CD4-positive, alpha-beta T cell (primary cell): ENCODE measurements around the gene TMEM108. TPM values are rescaled to one million over a fixed set of nuclear protein-coding genes. Genes with fewer than 3 reads are reported as not detected.

Experiments used
- ATAC-seq: fragments of 200-7000 bp; cut with Tn5 transposase; one replicate; pipeline ENCODE4 v1.10.0; 2022; ENCODE audit warnings: mild to moderate bottlenecking; ENCODE audit not compliant: poor library complexity
- CTCF ChIA-PET: fragments of 350-600 bp; sonication (Branson Sonifier 250); formaldehyde crosslinking; loops from one replicate; lab custom pipeline; 2021; ENCODE audit warnings: antibody characterized with exemption, inconsistent platforms; lab: Charles Lee
- POLR2A ChIA-PET: fragments of 350-600 bp; sonication (Branson Sonifier 250); formaldehyde crosslinking; loops from one replicate; lab custom pipeline; 2021; ENCODE audit warnings: antibody characterized with exemption, inconsistent platforms; lab: Charles Lee
- DNase-seq, 14 experiments: peaks; one replicate each; pipeline ENCODE4 v3.0.0-alpha.2; 2013 to 2020; ENCODE audit warnings: mixed read lengths in 2 of 14
- H3K27ac ChIP-seq, 2 donors: one replicate each; pipeline versions ENCODE4 v1.5.1 to v1.7.0; 2013; ENCODE audit warnings: low read length in 2 of 2, low read depth in 1 of 2, mild to moderate bottlenecking in 1 of 2
- H3K27me3 ChIP-seq, 2 experiments: 1 replicate in 1 of 2; 2 replicates in 1 of 2; pipeline versions ENCODE4 v1.6.1 to v1.7.0; 2013; ENCODE audit warnings: low read length in 2 of 2, control low read depth in 1 of 2, mild to moderate bottlenecking in 1 of 2, moderate library complexity in 1 of 2; ENCODE audit not compliant: insufficient read depth in 2 of 2, control insufficient read depth in 1 of 2
- H3K36me3 ChIP-seq: one replicate; pipeline ENCODE4 v1.6.1; 2013; ENCODE audit warnings: low read length, control low read depth; ENCODE audit not compliant: insufficient read depth
- H3K4me1 ChIP-seq: one replicate; pipeline ENCODE4 v1.6.1; 2013; ENCODE audit warnings: low read length, control low read depth; ENCODE audit not compliant: insufficient read depth
- H3K4me3 ChIP-seq: one replicate; pipeline ENCODE4 v1.5.1; 2013; ENCODE audit warnings: mild to moderate bottlenecking, low read length, moderate library complexity
- H3K9me3 ChIP-seq, 2 experiments: 1 replicate in 1 of 2; 2 replicates in 1 of 2; pipeline versions ENCODE4 v1.6.1 to v1.7.0; 2013; ENCODE audit warnings: low read length in 2 of 2, mild to moderate bottlenecking in 2 of 2, control low read depth in 1 of 2, moderate library complexity in 1 of 2; ENCODE audit not compliant: control insufficient read depth in 1 of 2, insufficient read depth in 1 of 2
- H3K27ac Mint-ChIP-seq: one replicate; pipeline ENCODE4 v1.8.0; 2020; ENCODE audit warnings: mixed read lengths
- H3K27me3 Mint-ChIP-seq: one replicate; pipeline ENCODE4 v1.8.0; 2021; ENCODE audit warnings: mixed read lengths
- H3K36me3 Mint-ChIP-seq: one replicate; pipeline ENCODE4 v1.8.0; 2021; ENCODE audit warnings: low read depth, mixed read lengths
- H3K4me1 Mint-ChIP-seq: one replicate; pipeline ENCODE4 v1.8.0; 2021; ENCODE audit warnings: low read depth, mixed read lengths
- H3K4me3 Mint-ChIP-seq: one replicate; pipeline ENCODE4 v1.8.0; 2020; ENCODE audit warnings: mild to moderate bottlenecking, mixed read lengths
- H3K9me3 Mint-ChIP-seq: one replicate; pipeline ENCODE4 v1.8.0; 2020; ENCODE audit warnings: mixed read lengths
- CTCF ChIP-seq: fragments of 200-600 bp; IDR thresholded peaks from one replicate; pipeline ENCODE4 v1.8.0; 2022; ENCODE audit warnings: antibody characterized with exemption, mild to moderate bottlenecking
- intact Hi-C, 2 experiments: fragments of 100-400 bp; cut with DNase I in 1 of 2; cut with micrococcal nuclease in 1 of 2; formaldehyde crosslinking; loops; one replicate each; pipeline versions ENCODE4 v1.15.1 to v1.9.0; 2023 to 2025; cut with DNase I, micrococcal nuclease
- total RNA-seq, 174 experiments: library from RNA in 2 of 174; stranded (reverse) in 2 of 174; gene quantifications; one replicate each; pipeline ENCODE4 v1.2.3 and lab custom pipeline; 2021 to 2026

The TMEM108 gene
- total RNA-seq, 2 experiments from 2014 or later: not detected

DNA sequence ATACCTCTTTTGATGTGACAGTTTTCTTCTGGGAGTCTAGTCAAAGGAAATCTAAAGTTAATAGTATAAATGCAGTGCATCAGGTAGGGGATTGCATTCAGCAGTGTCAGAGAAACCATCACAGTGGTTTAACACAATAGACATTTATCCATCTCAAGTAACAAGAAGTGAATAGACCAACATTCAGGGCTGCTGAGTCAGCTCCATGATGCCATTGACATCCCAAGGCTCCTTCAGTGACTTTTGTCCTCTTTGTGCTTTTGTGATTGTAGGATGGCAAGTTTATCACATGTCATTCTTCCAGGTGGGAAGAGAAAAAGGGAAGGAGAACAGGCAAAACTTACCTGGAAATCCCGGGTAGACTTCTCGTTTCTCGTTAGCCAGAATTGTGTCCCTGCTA lies 158.3 kb downstream of the TMEM108 start:
- Histone ChIP-seq H3K4me1 (no peaks in the 10 kb centered on the region), H3K27ac (no peak overlapping the region), H3K9me3 (no peaks in the 10 kb centered on the region), H3K36me3 (no peaks in the 10 kb centered on the region), H3K27me3 (no peaks in the 10 kb centered on the region), H3K4me3 (no peak overlapping the region)
- no peaks in the 10 kb centered on the region for H3K4me1 Mint-ChIP-seq
- H3K27me3 Mint-ChIP-seq: peaks cover 4% of the 10 kb centered on the region
- H3K36me3 Mint-ChIP-seq: no peaks in the 10 kb centered on the region
- no peak for TF ChIP-seq CTCF
- H3K9me3 Mint-ChIP-seq: peaks cover 2% of the 10 kb centered on the region
- ChIA-PET POLR2A (no interaction called here), CTCF (no interaction called here)
- no peak for DNase-seq
- no peak for ATAC-seq
- intact Hi-C loops: no loop called here
- H3K4me3 Mint-ChIP-seq: no peak overlapping the region
- H3K27ac Mint-ChIP-seq: no peak overlapping the region

GRCh38 chr3:133197619-133198018 lies 159.4 kb downstream of the TMEM108 start:
- no peaks in the 10 kb centered on the region for H3K27me3 ChIP-seq
- H3K9me3 ChIP-seq: no peaks in the 10 kb centered on the region
- H3K4me1 ChIP-seq: no peaks in the 10 kb centered on the region
- H3K36me3 ChIP-seq: no peaks in the 10 kb centered on the region
- no peak overlapping the region for H3K27ac Mint-ChIP-seq
- intact Hi-C loops: no loop called here
- ATAC-seq: no peak
- no peak overlapping the region for H3K4me3 Mint-ChIP-seq
- TF ChIP-seq CTCF: no peak
- no peaks in the 10 kb centered on the region for H3K27me3 Mint-ChIP-seq
- H3K9me3 Mint-ChIP-seq: peaks cover 2% of the 10 kb centered on the region
- no peak for DNase-seq
- H3K36me3 Mint-ChIP-seq: no peaks in the 10 kb centered on the region
- no peak overlapping the region for H3K4me3 ChIP-seq
- no peaks in the 10 kb centered on the region for H3K4me1 Mint-ChIP-seq
- POLR2A ChIA-PET: no interaction called here
- CTCF ChIA-PET: no interaction called here
- no peak overlapping the region for H3K27ac ChIP-seq

DNA sequence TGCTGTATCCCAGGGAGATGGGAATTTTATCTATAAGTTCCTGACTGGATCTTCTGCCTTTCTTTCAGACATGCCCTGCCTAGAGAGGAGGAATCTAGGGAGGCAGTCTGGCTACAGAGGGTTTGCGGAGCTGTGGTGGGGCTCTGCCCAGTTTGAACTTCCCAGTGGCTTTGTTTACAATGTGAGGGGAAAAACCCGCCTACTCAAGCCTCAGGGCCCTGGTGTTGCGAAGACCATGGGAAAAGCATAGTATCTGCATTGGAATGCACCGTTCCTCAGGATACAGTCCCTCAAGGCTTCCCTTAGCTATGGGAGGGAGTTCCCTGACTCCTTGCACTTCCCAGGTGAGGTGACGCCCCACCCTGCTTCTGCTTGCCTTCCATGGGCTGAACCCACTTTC lies 168.7 kb downstream of the TMEM108 start:
- CTCF ChIA-PET: no interaction called here

More for the DNA sequence above, 168.7 kb downstream of the TMEM108 start:
- TF ChIP-seq CTCF: no peak
- no peak for ATAC-seq
- Mint-ChIP-seq H3K27ac (no peak overlapping the region), H3K36me3 (no peaks in the 10 kb centered on the region), H3K4me1 (peaks cover 4% of the 10 kb centered on the region), H3K9me3 (no peaks in the 10 kb centered on the region), H3K27me3 (peaks cover 10% of the 10 kb centered on the region), H3K4me3 (no peak overlapping the region)
- intact Hi-C loops: no loop called here
- Histone ChIP-seq H3K4me3 (no peak overlapping the region), H3K27ac (no peak overlapping the region), H3K4me1 (no peaks in the 10 kb centered on the region), H3K9me3 (no peaks in the 10 kb centered on the region), H3K27me3 (peaks cover 0 to 4% of the 10 kb centered on the region in 2 experiments), H3K36me3 (no peaks in the 10 kb centered on the region)
- POLR2A ChIA-PET: no interaction called here
- no peak for DNase-seq
